ENCODE results near the gene CALHM3. TPM values are rescaled to one million over a fixed set of nuclear protein-coding genes. Genes with fewer than 3 reads are reported as not detected.
"Not testable (repeated sequence)": the region's sequence is repeated elsewhere in the genome, so short reads cannot be mapped to it uniquely, and the experiment has no call there.

CALHM3 gene
- total RNA-seq, 1 donor from 2014 or later = not detected

GRCh38 chr10:103491729-103492364, 12.8 kb upstream of the CALHM3 start:
- DNase-seq = peak; percentile 83
- no peaks in the 10 kb centered on the region for H3K36me3 Mint-ChIP-seq (ENCODE audit: unreplicated experiment)
- H3K27me3 Mint-ChIP-seq (ENCODE audit: unreplicated experiment) = peaks cover 24% of the 10 kb centered on the region
- peaks cover 9% of the 10 kb centered on the region for H3K9me3 Mint-ChIP-seq (ENCODE audit: unreplicated experiment)
- peak overlapping the region; percentile 75 for H3K27ac Mint-ChIP-seq (ENCODE audit: unreplicated experiment)
- no peak for TF ChIP-seq CTCF (IDR thresholded peaks at IDR 0.05; ENCODE audit: partially characterized antibody, unreplicated experiment)
- peaks cover 20% of the 10 kb centered on the region for H3K4me1 Mint-ChIP-seq (ENCODE audit: low read depth, unreplicated experiment)
- H3K4me3 Mint-ChIP-seq (ENCODE audit: unreplicated experiment) = peak overlapping the region; percentile 28

GRCh38 chr10:103490986-103491314, 11.9 kb upstream of the CALHM3 start:
- Mint-ChIP-seq H3K27ac (ENCODE audit: unreplicated experiment) (no peak overlapping the region), H3K4me3 (ENCODE audit: unreplicated experiment) (no peak overlapping the region), H3K9me3 (ENCODE audit: unreplicated experiment) (peaks cover 9% of the 10 kb centered on the region), H3K4me1 (ENCODE audit: low read depth, unreplicated experiment) (peaks cover 20% of the 10 kb centered on the region), H3K27me3 (ENCODE audit: unreplicated experiment) (peaks cover 24% of the 10 kb centered on the region), H3K36me3 (ENCODE audit: unreplicated experiment) (no peaks in the 10 kb centered on the region)
- no peak for TF ChIP-seq CTCF (IDR thresholded peaks at IDR 0.05; ENCODE audit: partially characterized antibody, unreplicated experiment)
- DNase-seq = no peak

- peaks cover 6% of the 10 kb centered on the region for H3K9me3 Mint-ChIP-seq (ENCODE audit: unreplicated experiment)
- H3K27ac Mint-ChIP-seq (ENCODE audit: unreplicated experiment) = no peak overlapping the region
- TF ChIP-seq CTCF (IDR thresholded peaks at IDR 0.05; ENCODE audit: partially characterized antibody, unreplicated experiment) = no peak
- no peak for DNase-seq
- no peaks in the 10 kb centered on the region for H3K36me3 Mint-ChIP-seq (ENCODE audit: unreplicated experiment)
- peaks cover 11% of the 10 kb centered on the region for H3K4me1 Mint-ChIP-seq (ENCODE audit: low read depth, unreplicated experiment)
- no peak overlapping the region for H3K4me3 Mint-ChIP-seq (ENCODE audit: unreplicated experiment)
- H3K27me3 Mint-ChIP-seq (ENCODE audit: unreplicated experiment) = peaks cover 10% of the 10 kb centered on the region
Observed at GRCh38 chr10:103487410-103487708, 8.3 kb upstream of the CALHM3 start.

DNA sequence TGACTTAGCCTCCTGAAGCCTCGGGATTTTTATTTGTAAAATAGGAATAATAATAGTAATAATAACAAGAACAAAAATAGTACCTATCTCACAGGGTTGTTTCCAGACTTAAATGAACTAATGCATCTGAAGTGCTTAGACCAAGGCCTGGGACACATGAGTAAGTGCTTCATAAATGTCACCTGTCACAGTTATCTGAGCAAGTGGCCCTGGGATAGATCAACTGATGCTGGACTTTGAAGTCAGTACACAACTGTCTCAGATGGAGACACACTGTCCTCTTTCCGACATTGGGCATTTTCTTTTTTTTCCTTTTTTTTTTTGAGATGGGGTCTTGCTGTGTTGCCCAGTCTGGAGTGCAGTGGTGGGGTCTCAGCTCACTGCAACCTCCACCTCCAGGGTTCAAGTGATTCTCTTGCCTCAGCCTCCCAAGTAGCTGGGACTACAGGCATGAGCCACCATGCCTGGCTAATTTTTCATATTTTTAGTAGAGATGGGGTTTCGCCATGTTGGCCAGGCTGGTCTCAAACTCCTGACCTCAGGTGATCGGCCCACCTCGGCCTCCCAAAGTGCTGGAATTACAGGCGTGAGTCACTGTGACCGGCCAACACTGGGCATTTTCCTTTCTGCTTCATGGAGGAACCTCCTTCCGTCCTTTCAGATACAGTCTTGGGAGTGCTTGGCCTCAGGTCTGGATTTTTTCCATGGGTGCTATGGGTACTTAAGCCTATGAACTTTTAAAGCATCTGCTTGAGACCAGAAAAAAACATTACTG, 7.8 kb upstream of the CALHM3 start:
- not testable (repeated sequence) for H3K9me3 Mint-ChIP-seq (ENCODE audit: unreplicated experiment); DNase-seq; H3K36me3 Mint-ChIP-seq (ENCODE audit: unreplicated experiment); H3K4me1 Mint-ChIP-seq (ENCODE audit: low read depth, unreplicated experiment); H3K27ac Mint-ChIP-seq (ENCODE audit: unreplicated experiment); H3K4me3 Mint-ChIP-seq (ENCODE audit: unreplicated experiment); H3K27me3 Mint-ChIP-seq (ENCODE audit: unreplicated experiment)

DNA sequence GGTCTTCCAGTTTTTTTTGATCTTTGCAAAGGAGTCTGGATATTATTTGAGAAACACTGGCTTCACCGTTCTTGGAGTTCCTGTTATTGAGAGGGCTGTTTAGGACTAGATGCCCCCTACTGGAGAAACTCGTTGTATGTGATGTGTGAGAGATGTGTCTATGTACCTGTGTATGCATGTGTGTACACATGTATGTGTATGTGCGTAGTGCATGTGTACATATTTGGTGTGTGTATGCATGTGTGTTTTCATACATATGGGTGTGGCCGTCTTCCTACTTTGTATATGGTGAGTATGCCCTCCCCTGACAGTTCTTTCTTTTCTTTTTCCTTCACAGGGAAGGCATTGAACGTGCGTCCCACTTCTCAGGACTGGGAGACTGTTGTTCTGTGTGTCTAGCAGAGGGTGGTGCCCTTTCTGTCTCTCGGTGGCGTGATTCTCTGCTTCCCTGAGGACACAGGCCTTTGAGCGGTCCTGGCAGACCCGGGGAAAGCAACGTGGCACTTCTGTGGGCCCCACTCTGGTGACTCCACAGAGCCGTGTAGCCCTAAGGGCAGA, 3.0 kb upstream of the CALHM3 start:
- Mint-ChIP-seq H3K9me3 (ENCODE audit: unreplicated experiment) (peaks cover 1% of the 10 kb centered on the region), H3K27me3 (ENCODE audit: unreplicated experiment) (no peaks in the 10 kb centered on the region), H3K4me1 (ENCODE audit: low read depth, unreplicated experiment) (peaks cover 3% of the 10 kb centered on the region), H3K4me3 (ENCODE audit: unreplicated experiment) (no peak overlapping the region), H3K27ac (ENCODE audit: unreplicated experiment) (no peak overlapping the region), H3K36me3 (ENCODE audit: unreplicated experiment) (no peaks in the 10 kb centered on the region)
- peak; percentile 73 for TF ChIP-seq CTCF (IDR thresholded peaks at IDR 0.05; ENCODE audit: partially characterized antibody, unreplicated experiment)
- DNase-seq = no peak
